Osteoblast (primary cell): Measurements from ENCODE around the gene HRK. TPM values are rescaled to one million over a fixed set of nuclear protein-coding genes. Genes with fewer than 3 reads are reported as not detected.

ENCODE experiments used
- DNase-seq: peaks from one replicate; pipeline ENCODE4 v3.0.0; 2011; ENCODE audit warnings: low spot score, mixed read lengths; ENCODE audit not compliant: insufficient read length; ENCODE audit errors: missing footprints
- H2AFZ ChIP-seq: 2 replicates; pipeline ENCODE4 v1.6.0; 2011; ENCODE audit warnings: mild to moderate bottlenecking, low read length
- H3K27ac ChIP-seq: 2 replicates; pipeline ENCODE4 v1.5.1; 2011; ENCODE audit warnings: mild to moderate bottlenecking, low read depth, low read length, moderate library complexity
- H3K27me3 ChIP-seq: 2 replicates; pipeline ENCODE4 v1.6.0; 2012; ENCODE audit warnings: mild to moderate bottlenecking, control low read depth, inconsistent platforms, low read length, moderate library complexity; ENCODE audit not compliant: insufficient read depth
- H3K36me3 ChIP-seq: 2 replicates; pipeline ENCODE4 v1.5.1; 2011; ENCODE audit warnings: mild to moderate bottlenecking, low read length, control low read depth, moderate library complexity; ENCODE audit not compliant: insufficient read depth
- H3K4me1 ChIP-seq: 2 replicates; pipeline ENCODE4 v1.5.1; 2011; ENCODE audit warnings: mild to moderate bottlenecking, low read length, control low read depth, moderate library complexity; ENCODE audit not compliant: insufficient read depth
- H3K4me2 ChIP-seq: 2 replicates; pipeline ENCODE4 v1.6.0; 2011; ENCODE audit warnings: mild to moderate bottlenecking, low read length; ENCODE audit not compliant: insufficient read depth
- H3K4me3 ChIP-seq: fragments of 200-600 bp; sonication (generic); 3 replicates; pipeline ENCODE4 v1.5.1; 2012; ENCODE audit warnings: mild to moderate bottlenecking, low read length, inconsistent platforms; ENCODE audit not compliant: insufficient read depth
- H3K79me2 ChIP-seq: 2 replicates; pipeline ENCODE4 v1.6.0; 2012; ENCODE audit warnings: mild to moderate bottlenecking, low read length, control low read depth, inconsistent platforms; ENCODE audit not compliant: insufficient read depth
- H3K9me3 ChIP-seq: 2 replicates; pipeline ENCODE4 v1.5.1; 2011; ENCODE audit warnings: low read depth, low read length, control low read depth
- H4K20me1 ChIP-seq: 2 replicates; pipeline ENCODE4 v1.6.0; 2012; ENCODE audit warnings: mild to moderate bottlenecking, low read length, control low read depth; ENCODE audit not compliant: insufficient read depth
- total RNA-seq: library from RNA; depleted of rRNA; stranded (reverse); fragments of >200 nt; gene quantifications from 2 replicates; pipeline ENCODE4 v1.2.3, GENCODE V29; 2012
- TF ChIP-seq, protein P1 (sequence below): IDR thresholded peaks from 2 replicates; pipeline ENCODE4 v1.5.1; 2011; ENCODE audit warnings: mild to moderate bottlenecking, low read depth, low read length, moderate library complexity; ENCODE audit errors: extremely low read depth

Gene HRK
- total RNA-seq, 1 donor, result under 0.01 TPM

DNA sequence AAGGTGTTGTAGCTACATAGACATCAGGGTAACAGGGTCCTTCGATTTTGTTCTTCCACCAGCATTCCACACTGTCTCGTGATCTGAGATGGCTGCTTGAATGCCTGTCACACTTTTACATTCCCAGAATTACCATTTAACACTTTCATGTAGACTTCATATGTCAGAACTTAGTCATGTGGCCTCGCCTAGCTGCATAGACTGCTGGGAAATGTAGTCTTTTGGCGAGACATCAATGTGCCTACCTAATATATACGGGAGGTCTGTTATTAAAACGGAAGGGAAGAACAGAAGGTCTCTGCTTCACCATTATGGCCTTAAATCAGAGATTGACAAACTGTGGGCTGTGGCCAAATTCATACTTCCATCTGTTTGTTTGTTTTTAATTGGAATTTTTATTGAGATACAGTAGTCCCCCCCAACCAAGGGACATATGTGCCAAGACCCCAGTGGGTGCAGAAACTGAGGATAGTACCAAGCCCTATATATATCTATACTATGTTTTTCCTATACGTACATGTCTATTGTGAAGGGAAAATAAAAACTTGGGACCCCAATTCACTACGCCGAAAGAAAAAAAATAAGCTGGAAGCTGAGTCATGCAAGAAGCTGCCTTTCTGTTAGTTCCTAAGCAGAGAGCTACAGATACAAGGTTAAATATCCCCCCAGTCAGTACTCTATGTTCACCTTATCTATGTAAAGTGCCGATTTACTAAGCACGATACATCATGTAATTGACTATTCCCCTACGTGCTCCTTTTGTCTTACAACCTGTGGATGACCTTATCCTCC is 11.3 kb upstream of the HRK start:
- Histone ChIP-seq H3K36me3 (no peaks in the 10 kb centered on the region), H2AFZ (no peak overlapping the region), H3K4me3 (no peak overlapping the region), H3K4me2 (no peak overlapping the region), H3K4me1 (no peaks in the 10 kb centered on the region), H4K20me1 (no peaks in the 10 kb centered on the region), H3K79me2 (no peaks in the 10 kb centered on the region), H3K27me3 (peaks cover 2% of the 10 kb centered on the region), H3K27ac (no peak overlapping the region), H3K9me3 (no peaks in the 10 kb centered on the region)
- DNase-seq, result no peak
- TF ChIP-seq, protein P1, sequence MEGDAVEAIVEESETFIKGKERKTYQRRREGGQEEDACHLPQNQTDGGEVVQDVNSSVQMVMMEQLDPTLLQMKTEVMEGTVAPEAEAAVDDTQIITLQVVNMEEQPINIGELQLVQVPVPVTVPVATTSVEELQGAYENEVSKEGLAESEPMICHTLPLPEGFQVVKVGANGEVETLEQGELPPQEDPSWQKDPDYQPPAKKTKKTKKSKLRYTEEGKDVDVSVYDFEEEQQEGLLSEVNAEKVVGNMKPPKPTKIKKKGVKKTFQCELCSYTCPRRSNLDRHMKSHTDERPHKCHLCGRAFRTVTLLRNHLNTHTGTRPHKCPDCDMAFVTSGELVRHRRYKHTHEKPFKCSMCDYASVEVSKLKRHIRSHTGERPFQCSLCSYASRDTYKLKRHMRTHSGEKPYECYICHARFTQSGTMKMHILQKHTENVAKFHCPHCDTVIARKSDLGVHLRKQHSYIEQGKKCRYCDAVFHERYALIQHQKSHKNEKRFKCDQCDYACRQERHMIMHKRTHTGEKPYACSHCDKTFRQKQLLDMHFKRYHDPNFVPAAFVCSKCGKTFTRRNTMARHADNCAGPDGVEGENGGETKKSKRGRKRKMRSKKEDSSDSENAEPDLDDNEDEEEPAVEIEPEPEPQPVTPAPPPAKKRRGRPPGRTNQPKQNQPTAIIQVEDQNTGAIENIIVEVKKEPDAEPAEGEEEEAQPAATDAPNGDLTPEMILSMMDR, result no peak

DNA sequence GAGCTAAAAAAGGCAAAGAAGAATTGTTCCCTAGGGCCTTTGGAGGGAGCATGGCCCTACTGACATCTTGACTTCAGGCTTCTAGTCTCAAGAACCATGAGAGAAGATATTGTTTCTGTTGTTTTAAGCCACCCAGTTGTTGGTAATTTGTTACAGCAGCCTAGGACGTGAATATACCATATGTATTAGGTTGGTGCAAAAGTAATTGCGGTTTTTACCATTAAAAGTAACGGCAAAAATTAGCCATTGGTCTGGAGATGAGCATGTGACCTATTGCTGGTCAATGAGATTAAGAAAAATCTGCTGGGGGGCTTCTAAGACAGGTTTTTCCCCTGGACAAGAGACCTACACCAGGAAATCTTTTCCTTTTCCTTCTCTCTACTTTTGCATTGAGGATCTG is 9.8 kb upstream of the HRK start:
- H3K79me2 ChIP-seq, result no peaks in the 10 kb centered on the region
- no peaks in the 10 kb centered on the region for H3K9me3 ChIP-seq
- no peak for DNase-seq
- H2AFZ ChIP-seq, result no peak overlapping the region
- no peaks in the 10 kb centered on the region for H4K20me1 ChIP-seq
- H3K27me3 ChIP-seq, result no peaks in the 10 kb centered on the region
- no peak overlapping the region for H3K4me3 ChIP-seq
- TF ChIP-seq, protein P1, result no peak
- H3K4me1 ChIP-seq, result no peaks in the 10 kb centered on the region
- no peak overlapping the region for H3K4me2 ChIP-seq
- no peaks in the 10 kb centered on the region for H3K36me3 ChIP-seq
- H3K27ac ChIP-seq, result no peak overlapping the region

DNA sequence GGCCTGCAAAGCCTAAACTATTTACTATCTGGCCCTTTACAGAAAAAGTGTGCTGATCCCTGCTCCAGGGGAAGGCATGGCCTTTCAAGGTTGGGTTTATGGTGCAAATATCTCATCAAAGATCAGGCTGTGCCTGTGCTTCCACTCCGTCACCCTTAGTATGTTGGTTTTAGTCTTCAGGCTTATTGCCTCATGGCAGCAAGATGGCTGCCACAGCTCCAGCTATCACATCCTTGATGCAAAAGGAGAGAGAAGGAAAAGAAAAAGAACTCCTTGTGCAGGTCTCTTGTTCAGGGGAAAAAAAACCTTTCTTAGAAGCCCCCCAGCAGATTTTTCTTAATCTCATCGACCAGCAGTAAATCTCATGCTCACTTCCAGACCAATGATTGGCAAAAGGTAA is 9.1 kb upstream of the HRK start:
- H2AFZ ChIP-seq, result no peak overlapping the region
- DNase-seq, result no peak
- no peak overlapping the region for H3K4me2 ChIP-seq
- H3K9me3 ChIP-seq, result no peaks in the 10 kb centered on the region
- H3K4me3 ChIP-seq, result no peak overlapping the region
- TF ChIP-seq, protein P1, result no peak
- H3K36me3 ChIP-seq, result no peaks in the 10 kb centered on the region
- H3K27ac ChIP-seq, result no peak overlapping the region
- H3K27me3 ChIP-seq, result no peaks in the 10 kb centered on the region
- H4K20me1 ChIP-seq, result no peaks in the 10 kb centered on the region
- no peaks in the 10 kb centered on the region for H3K4me1 ChIP-seq
- no peaks in the 10 kb centered on the region for H3K79me2 ChIP-seq

DNA sequence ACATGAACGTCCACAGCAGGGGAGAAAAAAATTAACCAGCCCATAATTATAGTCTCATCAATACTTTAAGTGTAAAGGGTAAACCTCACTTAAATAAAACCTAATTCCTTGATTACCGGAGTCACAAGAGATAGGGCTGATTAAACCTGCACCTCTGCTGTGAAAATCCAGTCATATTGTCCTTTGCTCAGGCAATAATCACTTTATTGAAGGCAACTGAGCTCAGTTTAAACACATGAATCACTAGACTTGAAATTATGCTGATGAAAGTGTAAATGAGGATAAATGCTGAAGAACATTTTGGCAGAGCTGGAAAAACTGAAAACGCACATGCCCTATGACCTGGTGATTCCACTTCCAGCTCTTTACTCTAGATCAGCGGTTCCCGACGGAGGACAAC is 6.7 kb upstream of the HRK start:
- H2AFZ ChIP-seq, result no peak overlapping the region
- H3K9me3 ChIP-seq, result no peaks in the 10 kb centered on the region
- H3K27me3 ChIP-seq, result peaks cover 5% of the 10 kb centered on the region
- H3K4me1 ChIP-seq, result no peaks in the 10 kb centered on the region
- DNase-seq, result no peak
- no peak overlapping the region for H3K27ac ChIP-seq
- no peak overlapping the region for H3K4me3 ChIP-seq
- no peaks in the 10 kb centered on the region for H4K20me1 ChIP-seq
- H3K79me2 ChIP-seq, result no peaks in the 10 kb centered on the region
- H3K36me3 ChIP-seq, result no peaks in the 10 kb centered on the region
- H3K4me2 ChIP-seq, result no peak overlapping the region
- TF ChIP-seq, protein P1, result no peak
